AG04450 (cell line): ENCODE data around the gene SRSF2. TPM values are rescaled to one million over a fixed set of nuclear protein-coding genes. Genes with fewer than 3 reads are reported as not detected.

ENCODE experiments used
- CTCF ChIA-PET: fragments of 300-600, 350-600 bp; formaldehyde crosslinking; extraction: SDS; loops from one replicate; lab custom pipeline; 2022; ENCODE audit warnings: antibody characterized with exemption, inconsistent platforms; lab: Charles Lee
- POLR2A ChIA-PET: fragments of 350-600 bp; formaldehyde crosslinking; extraction: SDS; loops from one replicate; lab custom pipeline; 2021; ENCODE audit warnings: antibody characterized with exemption, inconsistent platforms; lab: Yijun Ruan, JAX
- DNase-seq: peaks from one replicate; pipeline ENCODE4 v3.0.0-alpha.2; 2011; ENCODE audit warnings: low read depth, low spot score
- H3K27ac ChIP-seq: one replicate; pipeline ENCODE4 v1.5.1; 2012; ENCODE audit warnings: low read depth, low read length, control low read depth
- H3K27me3 ChIP-seq: one replicate; pipeline ENCODE4 v1.6.0; 2012; ENCODE audit warnings: low read length; ENCODE audit not compliant: control insufficient read depth, insufficient read depth
- H3K4me3 ChIP-seq: 2 replicates; pipeline ENCODE4 v1.5.1; 2011; ENCODE audit warnings: mild to moderate bottlenecking, low read depth, low read length, control low read depth
- H3K9me3 ChIP-seq: 2 replicates; pipeline ENCODE4 v1.5.1; 2012; ENCODE audit warnings: low read length; ENCODE audit not compliant: control insufficient read depth, insufficient read depth
- polyA plus RNA-seq: library from polyadenylated mRNA; depleted of rRNA; stranded (reverse); fragments of >200 nt; gene quantifications from 2 replicates; pipeline ENCODE4 v1.2.3, GENCODE V29; 2011
- TF ChIP-seq, protein P1 (sequence below): IDR thresholded peaks from 2 replicates; pipeline ENCODE4 v1.5.1; 2011; ENCODE audit warnings: low read depth, low read length, control low read depth, inconsistent platforms

Gene SRSF2
- polyA plus RNA-seq, 1 experiment: 184 TPM

DNA sequence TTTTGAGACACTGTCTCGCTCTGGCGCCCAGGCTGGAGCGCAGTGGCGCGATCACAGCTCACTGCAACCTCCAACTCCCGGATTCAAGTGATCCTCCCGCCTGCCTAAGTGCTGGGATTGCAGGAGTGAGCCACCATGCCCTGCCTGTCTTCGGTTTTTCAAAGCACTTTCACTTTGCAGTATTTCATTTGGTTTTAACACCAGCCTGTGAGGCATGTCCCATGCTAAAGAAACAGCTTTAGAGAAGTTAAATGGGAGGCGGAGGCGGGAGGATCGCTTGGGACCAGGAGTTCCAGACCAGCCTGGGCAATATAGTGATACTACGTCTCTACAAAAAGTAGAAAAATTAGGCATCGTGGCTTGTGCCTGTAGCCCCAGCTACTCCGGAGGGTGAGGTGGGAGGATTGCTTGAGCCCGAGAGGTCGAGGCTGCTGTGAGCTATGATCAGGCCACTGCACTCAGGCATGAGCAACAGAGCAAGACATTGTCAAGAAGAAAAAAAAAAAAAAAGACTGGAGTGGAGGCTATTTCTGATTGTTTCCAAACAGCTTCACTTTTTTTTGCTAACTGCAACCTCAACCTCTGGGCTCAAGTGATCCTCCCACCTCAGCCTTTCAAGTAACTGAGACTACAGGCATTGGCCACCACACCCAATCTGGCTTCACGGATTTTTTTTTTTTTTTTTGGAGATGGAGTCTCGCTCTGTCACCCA, 9.2 kb downstream of the SRSF2 start:
- Histone ChIP-seq H3K27ac (peak overlapping the region; percentile 94), H3K27me3 (no peaks in the 10 kb centered on the region), H3K4me3 (peak overlapping the region; percentile 93), H3K9me3 (no peaks in the 10 kb centered on the region; the same call in 1 of the 2 replicates)
- ChIA-PET POLR2A (interaction anchor here (0.5 to 4.1 kb wide), 4 partner anchors 9 to 16 kb away, joined by 3 to 41 read pairs (median 9); partner anchors contain the start of genes MFSD11 and SRSF2), CTCF (interaction anchor here (0.6 to 2.1 kb wide), 6 partner anchors 8 to 339 kb away, joined by 3 to 7 read pairs (median 3); no protein-coding TSS in a partner anchor)
- TF ChIP-seq, protein P1, sequence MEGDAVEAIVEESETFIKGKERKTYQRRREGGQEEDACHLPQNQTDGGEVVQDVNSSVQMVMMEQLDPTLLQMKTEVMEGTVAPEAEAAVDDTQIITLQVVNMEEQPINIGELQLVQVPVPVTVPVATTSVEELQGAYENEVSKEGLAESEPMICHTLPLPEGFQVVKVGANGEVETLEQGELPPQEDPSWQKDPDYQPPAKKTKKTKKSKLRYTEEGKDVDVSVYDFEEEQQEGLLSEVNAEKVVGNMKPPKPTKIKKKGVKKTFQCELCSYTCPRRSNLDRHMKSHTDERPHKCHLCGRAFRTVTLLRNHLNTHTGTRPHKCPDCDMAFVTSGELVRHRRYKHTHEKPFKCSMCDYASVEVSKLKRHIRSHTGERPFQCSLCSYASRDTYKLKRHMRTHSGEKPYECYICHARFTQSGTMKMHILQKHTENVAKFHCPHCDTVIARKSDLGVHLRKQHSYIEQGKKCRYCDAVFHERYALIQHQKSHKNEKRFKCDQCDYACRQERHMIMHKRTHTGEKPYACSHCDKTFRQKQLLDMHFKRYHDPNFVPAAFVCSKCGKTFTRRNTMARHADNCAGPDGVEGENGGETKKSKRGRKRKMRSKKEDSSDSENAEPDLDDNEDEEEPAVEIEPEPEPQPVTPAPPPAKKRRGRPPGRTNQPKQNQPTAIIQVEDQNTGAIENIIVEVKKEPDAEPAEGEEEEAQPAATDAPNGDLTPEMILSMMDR: no peak
- DNase-seq: no peak

DNA sequence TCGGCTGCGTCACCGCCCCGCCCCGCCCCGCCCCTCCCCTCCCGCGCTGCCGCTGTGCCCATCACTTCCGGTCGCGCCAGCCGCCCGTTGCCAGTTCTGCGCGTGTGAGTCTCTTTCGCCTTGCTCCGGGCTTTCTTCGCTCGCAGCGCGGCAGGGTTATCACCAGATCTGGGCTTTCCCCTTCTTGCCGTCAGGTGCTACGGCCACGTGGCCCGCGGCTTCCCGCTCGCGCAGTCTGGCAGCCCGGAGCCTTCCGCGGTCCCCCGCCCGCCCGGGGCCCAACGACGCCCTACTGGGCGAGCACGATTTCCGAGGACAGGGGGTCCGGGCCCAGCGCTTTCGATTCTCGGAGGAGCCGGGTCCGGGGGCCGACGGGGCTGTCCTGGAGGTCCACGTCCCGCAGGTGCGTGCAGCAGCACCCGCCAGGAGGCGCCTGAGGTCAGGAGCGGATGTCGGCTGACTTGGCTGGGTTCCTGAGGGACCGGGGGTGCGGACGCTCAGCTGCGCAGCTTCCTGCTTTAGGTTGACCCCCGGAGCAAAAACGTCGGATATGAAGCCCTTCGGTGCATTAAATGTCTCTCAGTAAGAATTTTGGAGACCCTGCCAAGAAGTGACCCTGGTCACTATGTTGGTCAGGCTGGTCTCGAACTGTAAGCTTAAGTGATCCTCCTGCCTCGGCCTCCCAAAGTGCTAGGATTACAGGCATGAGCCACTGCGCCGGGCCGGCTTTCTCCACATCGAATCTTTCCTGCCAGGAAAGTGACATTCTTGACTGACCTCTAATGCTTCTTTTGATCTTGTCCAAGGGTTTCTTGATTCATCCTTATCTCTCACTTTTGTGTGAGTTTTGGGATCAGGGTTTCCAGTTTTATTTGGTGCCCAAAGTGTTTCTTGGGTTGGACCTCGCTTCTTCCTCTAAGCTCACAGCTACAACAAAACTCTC, 10.1 kb downstream of the SRSF2 start, which contains the start of gene METTL23:
Gene METTL23 (plus strand): TSS at position 64 of the 943 bp plus-strand sequence. CDS start 2,872 bp downstream, outside the sequence.
- Histone ChIP-seq H3K4me3 (peak within 1 kb of the TSS; percentile 93), H3K27ac (peak within 1 kb of the TSS; percentile 94), H3K27me3 (no peaks in the 10 kb centered on the region), H3K9me3 (no peaks in the 10 kb centered on the region; the same call in 1 of the 2 replicates)
- POLR2A ChIA-PET: interaction anchor here (0.9 to 4.1 kb wide), 7 partner anchors 10 to 55 kb away, joined by 4 to 41 read pairs (median 6); partner anchors contain the start of genes MFSD11 and SRSF2
- CTCF ChIA-PET: interaction anchor here (0.6 to 2.1 kb wide), 9 partner anchors 9 to 383 kb away, joined by 3 to 14 read pairs (median 3); no protein-coding TSS in a partner anchor
- DNase-seq: no peak
- TF ChIP-seq, protein P1: peak; percentile 70

DNA sequence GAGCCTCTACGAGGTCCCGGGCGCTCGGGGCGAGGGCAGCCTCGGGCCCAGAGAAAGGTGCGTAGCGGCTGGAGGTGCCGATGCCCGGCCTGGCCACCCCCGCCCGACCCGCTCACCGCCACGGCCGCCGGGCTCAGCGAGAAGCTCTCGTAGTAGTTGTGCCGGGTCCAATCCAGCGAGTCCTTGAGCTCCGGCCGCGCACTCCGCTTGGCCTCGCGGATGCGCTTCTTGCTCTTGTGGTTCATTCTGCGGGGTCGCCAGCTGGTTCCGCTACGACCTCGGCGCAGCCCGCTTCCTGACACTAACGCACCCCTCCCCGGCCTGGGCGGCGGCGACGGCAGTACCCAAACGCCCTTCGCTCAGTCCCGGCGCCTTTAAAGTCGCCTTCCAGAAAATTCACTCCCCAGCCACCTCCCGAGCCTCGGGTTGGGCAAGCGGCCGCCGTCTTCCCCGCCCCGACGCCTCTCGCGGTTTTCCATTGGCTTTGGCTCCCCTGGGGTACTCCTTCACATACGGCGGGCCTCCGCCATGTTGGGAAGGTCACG, 10.8 kb downstream of the SRSF2 start, which contains the start of gene JMJD6:
Gene JMJD6 (minus strand): TSS at position 376 of the 545 bp plus-strand sequence. CDS start 131 bp downstream, at position 245.
- Histone ChIP-seq H3K4me3 (peak within 1 kb of the TSS; percentile 93), H3K9me3 (no peaks in the 10 kb centered on the region; the same call in 1 of the 2 replicates), H3K27me3 (no peaks in the 10 kb centered on the region), H3K27ac (peak within 1 kb of the TSS; percentile 94)
- POLR2A ChIA-PET: interaction anchor here (1.5 to 4.1 kb wide), 5 partner anchors 10 to 55 kb away, joined by 5 to 41 read pairs (median 6); partner anchors contain the start of genes MFSD11 and SRSF2
- CTCF ChIA-PET: interaction anchor here (0.6 to 2.1 kb wide), 4 partner anchors 10 to 384 kb away, joined by 3 to 14 read pairs (median 4); no protein-coding TSS in a partner anchor
- TF ChIP-seq, protein P1: no peak
- peak; percentile 89 for DNase-seq

DNA sequence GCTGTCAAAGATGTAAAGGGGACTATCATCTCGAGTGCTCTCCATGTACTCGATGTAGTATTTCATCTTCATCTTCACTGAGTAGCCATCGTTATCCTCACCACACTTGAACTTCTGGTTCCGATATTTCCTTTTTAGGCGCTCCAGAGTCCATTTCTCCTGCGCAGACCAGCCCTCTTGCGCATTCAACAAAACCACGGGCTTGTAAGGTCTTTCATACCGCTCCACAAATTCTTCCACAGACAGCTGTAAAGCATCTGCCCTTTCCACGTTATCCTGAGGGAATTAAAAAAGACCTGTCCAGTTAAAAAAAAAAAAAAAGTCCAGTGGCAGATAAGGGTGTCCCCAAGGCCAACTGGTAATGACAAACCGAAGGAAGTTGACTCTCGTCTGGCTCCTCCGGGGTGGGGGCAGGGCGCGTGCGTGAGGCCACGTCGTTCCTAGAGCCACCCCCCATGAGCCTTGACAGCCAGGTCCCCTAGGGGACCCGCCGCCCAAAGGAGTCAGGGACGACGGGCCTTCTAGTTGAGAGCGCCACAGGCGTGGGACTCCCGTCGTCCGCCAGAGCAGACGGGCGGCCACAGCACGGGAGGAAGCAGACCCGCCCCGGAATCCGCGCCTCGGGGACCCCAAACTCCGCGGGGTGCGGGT, 11.4 kb downstream of the SRSF2 start:
- POLR2A ChIA-PET: interaction anchor here (0.7 to 4.1 kb wide), 7 partner anchors 9 to 1208 kb away, joined by 3 to 41 read pairs (median 6); partner anchors contain the start of genes MFSD11 and SRSF2
- Histone ChIP-seq H3K4me3 (peak overlapping the region; percentile 93), H3K27ac (peak overlapping the region; percentile 94), H3K27me3 (no peaks in the 10 kb centered on the region), H3K9me3 (no peaks in the 10 kb centered on the region; the same call in 1 of the 2 replicates)
- CTCF ChIA-PET: interaction anchor here (0.5 to 2.1 kb wide), 4 partner anchors 11 to 203 kb away, joined by 3 to 14 read pairs (median 4); no protein-coding TSS in a partner anchor
- no peak for DNase-seq
- TF ChIP-seq, protein P1: no peak
